ENCODE results near the gene GRIN2C.

DNA sequence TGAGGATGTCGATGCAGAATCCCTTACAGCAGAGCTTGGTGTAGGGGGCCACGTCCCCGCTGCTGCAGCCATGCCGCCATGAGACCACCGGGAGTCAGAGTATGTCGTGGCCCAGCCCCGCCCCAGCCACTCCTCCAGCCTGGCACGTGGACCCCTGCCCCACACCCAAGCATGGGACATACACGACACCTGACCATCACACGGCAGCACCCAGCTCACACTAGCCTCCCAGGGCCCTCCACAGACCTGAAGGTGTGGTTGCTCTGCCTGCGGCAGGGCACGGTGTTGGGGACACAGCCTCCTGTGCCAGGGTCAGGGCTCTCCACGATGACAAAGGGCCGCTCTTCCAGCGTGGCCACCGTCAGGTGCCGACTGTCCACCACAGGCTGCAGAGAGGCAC lies 9.4 kb downstream of the GRIN2C start:
- TF ChIP-seq, protein P1, sequence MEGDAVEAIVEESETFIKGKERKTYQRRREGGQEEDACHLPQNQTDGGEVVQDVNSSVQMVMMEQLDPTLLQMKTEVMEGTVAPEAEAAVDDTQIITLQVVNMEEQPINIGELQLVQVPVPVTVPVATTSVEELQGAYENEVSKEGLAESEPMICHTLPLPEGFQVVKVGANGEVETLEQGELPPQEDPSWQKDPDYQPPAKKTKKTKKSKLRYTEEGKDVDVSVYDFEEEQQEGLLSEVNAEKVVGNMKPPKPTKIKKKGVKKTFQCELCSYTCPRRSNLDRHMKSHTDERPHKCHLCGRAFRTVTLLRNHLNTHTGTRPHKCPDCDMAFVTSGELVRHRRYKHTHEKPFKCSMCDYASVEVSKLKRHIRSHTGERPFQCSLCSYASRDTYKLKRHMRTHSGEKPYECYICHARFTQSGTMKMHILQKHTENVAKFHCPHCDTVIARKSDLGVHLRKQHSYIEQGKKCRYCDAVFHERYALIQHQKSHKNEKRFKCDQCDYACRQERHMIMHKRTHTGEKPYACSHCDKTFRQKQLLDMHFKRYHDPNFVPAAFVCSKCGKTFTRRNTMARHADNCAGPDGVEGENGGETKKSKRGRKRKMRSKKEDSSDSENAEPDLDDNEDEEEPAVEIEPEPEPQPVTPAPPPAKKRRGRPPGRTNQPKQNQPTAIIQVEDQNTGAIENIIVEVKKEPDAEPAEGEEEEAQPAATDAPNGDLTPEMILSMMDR (IDR thresholded peaks at IDR 0.05; ENCODE audit: low read length), result no peak
- no peak for TF ChIP-seq EZH2 (IDR thresholded peaks at IDR 0.05; ENCODE audit: borderline replicate concordance, low read length)

Data from OCI-LY1 (cell line).